Measurements from ENCODE around the gene DHRS1. TPM values are rescaled to one million over a fixed set of nuclear protein-coding genes. Genes with fewer than 3 reads are reported as not detected.

The DHRS1 gene
- total RNA-seq, 2 experiments from 2014 or later = 31.6 to 33.4 TPM

DNA sequence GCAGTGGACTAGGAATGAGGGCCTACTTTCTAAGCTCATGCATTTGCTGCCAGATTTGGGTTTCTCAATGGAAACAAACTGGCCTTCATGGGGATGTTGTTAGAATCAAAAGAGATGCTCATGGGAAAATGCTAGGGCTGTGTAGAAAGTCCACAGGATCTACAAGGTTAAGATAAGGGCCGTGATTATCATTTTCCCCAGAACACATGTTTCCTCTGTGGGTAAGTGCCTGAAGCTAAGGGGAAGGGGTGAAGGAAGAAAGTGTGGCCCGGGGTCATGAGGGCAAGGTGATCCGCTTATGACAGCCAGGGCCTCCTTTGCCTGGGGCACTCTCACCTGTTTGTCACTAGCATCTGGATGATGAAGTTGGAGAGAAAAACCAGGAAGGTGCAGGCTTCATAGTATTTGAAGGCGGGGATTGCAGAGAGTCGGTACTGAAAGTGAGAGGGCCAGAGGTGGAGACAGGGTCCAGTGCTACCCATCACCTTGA, 25.5 kb upstream of the DHRS1 start:
- Mint-ChIP-seq H3K27me3 (peaks cover 7% of the 10 kb centered on the region), H3K9me3 (no peaks in the 10 kb centered on the region), H3K4me1 (peaks cover 35% of the 10 kb centered on the region), H3K36me3 (ENCODE audit: low read depth) (no peaks in the 10 kb centered on the region), H3K4me3 (no peak overlapping the region), H3K27ac (no peak overlapping the region)
- CTCF ChIA-PET = interaction anchor here (1.2 to 18.8 kb wide), 4 partner anchors 8 to 103 kb away, joined by 5 to 494 read pairs (median 7); partner anchors contain the start of genes CBLN3, CIDEB and KHNYN
- DNase-seq = no peak
- POLR2A ChIA-PET = interaction anchor here (0.8 to 2.9 kb wide), 4 partner anchors 12 to 177 kb away, joined by 3 to 16 read pairs (median 3); partner anchors contain the start of genes CBLN3, KHNYN, LTB4R and RIPK3

- H3K36me3 Mint-ChIP-seq (ENCODE audit: low read depth) = no peaks in the 10 kb centered on the region
- CTCF ChIA-PET = interaction anchor here (1.2 to 18.8 kb wide), 3 partner anchors 8 to 104 kb away, joined by 4 to 494 read pairs (median 6); partner anchors contain the start of genes CBLN3 and KHNYN
- H3K4me3 Mint-ChIP-seq = no peak overlapping the region
- no peak for DNase-seq
- no peaks in the 10 kb centered on the region for H3K9me3 Mint-ChIP-seq
- no peak overlapping the region for H3K27ac Mint-ChIP-seq
- POLR2A ChIA-PET = interaction anchor here (1.0 to 2.9 kb wide), 5 partner anchors 8 to 106 kb away, joined by 3 to 16 read pairs (median 5); partner anchors contain the start of genes CBLN3, KHNYN, LTB4R and LTB4R2
- peaks cover 17% of the 10 kb centered on the region for H3K27me3 Mint-ChIP-seq
- peaks cover 24% of the 10 kb centered on the region for H3K4me1 Mint-ChIP-seq
These were observed 24.4 kb upstream of the DHRS1 start for GRCh38 chr14:24324024-24324423.

DNA sequence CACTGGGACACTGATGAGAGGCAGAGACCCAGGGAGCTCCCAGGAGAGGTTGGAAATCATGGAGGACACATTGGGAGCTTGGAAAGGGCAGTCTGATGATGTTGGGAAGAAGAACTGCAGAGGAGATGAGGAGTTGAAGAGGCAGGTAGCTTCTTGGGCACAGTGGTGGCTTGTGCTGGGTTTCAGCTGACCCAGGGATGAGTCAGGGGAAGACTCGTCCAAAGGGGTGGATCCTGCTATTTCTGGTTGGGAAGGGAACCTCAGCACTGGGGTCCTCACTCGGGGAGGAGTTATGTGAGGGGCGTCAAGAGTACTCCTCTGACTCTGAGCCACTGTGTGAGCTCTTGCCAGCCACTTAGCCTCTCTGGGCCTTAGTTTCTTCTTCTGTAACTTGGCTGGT, 23.8 kb upstream of the DHRS1 start:
- Mint-ChIP-seq H3K4me3 (no peak overlapping the region), H3K36me3 (ENCODE audit: low read depth) (no peaks in the 10 kb centered on the region), H3K27ac (no peak overlapping the region), H3K4me1 (peaks cover 18% of the 10 kb centered on the region), H3K9me3 (no peaks in the 10 kb centered on the region), H3K27me3 (peaks cover 18% of the 10 kb centered on the region)
- ChIA-PET POLR2A (interaction anchor here (1.4 to 2.9 kb wide), 4 partner anchors 9 to 107 kb away, joined by 4 to 16 read pairs (median 6); partner anchors contain the start of genes CBLN3, KHNYN, LTB4R and LTB4R2), CTCF (interaction anchor here (0.9 to 1.9 kb wide), 3 partner anchors 9 to 15 kb away, joined by 4 to 7 read pairs (median 5); partner anchors contain the start of gene CIDEB)
- DNase-seq = no peak

GRCh38 chr14:24322672-24323071, 23.1 kb upstream of the DHRS1 start:
- H3K27me3 Mint-ChIP-seq = peaks cover 18% of the 10 kb centered on the region
- H3K4me1 Mint-ChIP-seq = peaks cover 16% of the 10 kb centered on the region
- no peak overlapping the region for H3K27ac Mint-ChIP-seq
- ChIA-PET CTCF (interaction anchor here (0.9 to 2.0 kb wide), 4 partner anchors 9 to 109 kb away, joined by 4 to 7 read pairs (median 6); partner anchors contain the start of gene CIDEB), POLR2A (interaction anchor here (1.4 to 2.9 kb wide), 4 partner anchors 10 to 108 kb away, joined by 4 to 16 read pairs (median 6); partner anchors contain the start of genes CBLN3, KHNYN, LTB4R and LTB4R2)
- no peaks in the 10 kb centered on the region for H3K9me3 Mint-ChIP-seq
- H3K4me3 Mint-ChIP-seq = no peak overlapping the region
- no peaks in the 10 kb centered on the region for H3K36me3 Mint-ChIP-seq (ENCODE audit: low read depth)
- DNase-seq = no peak

- POLR2A ChIA-PET = interaction anchor here (0.7 to 1.1 kb wide), 2 partner anchors 9 to 18 kb away, joined by 3 read pairs; no protein-coding TSS in a partner anchor
- CTCF ChIA-PET = interaction anchor here (1.1 to 2.3 kb wide), 4 partner anchors 9 to 110 kb away, joined by 3 to 7 read pairs (median 6); partner anchors contain the start of gene LTB4R
- peaks cover 18% of the 10 kb centered on the region for H3K27me3 Mint-ChIP-seq
- H3K27ac Mint-ChIP-seq = no peak overlapping the region
- H3K36me3 Mint-ChIP-seq (ENCODE audit: low read depth) = peaks cover 8% of the 10 kb centered on the region
- no peaks in the 10 kb centered on the region for H3K9me3 Mint-ChIP-seq
- H3K4me3 Mint-ChIP-seq = no peak overlapping the region
- DNase-seq = no peak
- peaks cover 20% of the 10 kb centered on the region for H3K4me1 Mint-ChIP-seq
These were observed 21.8 kb upstream of the DHRS1 start for GRCh38 chr14:24321212-24321975.

- Mint-ChIP-seq H3K36me3 (ENCODE audit: low read depth) (peaks cover 37% of the 10 kb centered on the region), H3K4me3 (no peak overlapping the region), H3K27ac (no peak overlapping the region), H3K9me3 (no peaks in the 10 kb centered on the region), H3K27me3 (peaks cover 16% of the 10 kb centered on the region), H3K4me1 (peaks cover 49% of the 10 kb centered on the region)
- CTCF ChIA-PET = interaction anchor here (1.1 to 2.5 kb wide), 3 partner anchors 9 to 120 kb away, joined by 4 to 15 read pairs (median 6); partner anchors contain the start of gene CIDEB
- no peak for DNase-seq
- POLR2A ChIA-PET = interaction anchor here (1.1 to 1.7 kb wide), 3 partner anchors 12 to 86 kb away, joined by 3 to 5 read pairs (median 4); no protein-coding TSS in a partner anchor
These were observed 17.8 kb upstream of the DHRS1 start for GRCh38 chr14:24317141-24317928.

GRCh38 chr14:24316597-24316950, 17.0 kb upstream of the DHRS1 start:
- Mint-ChIP-seq H3K27ac (no peak overlapping the region), H3K4me3 (no peak overlapping the region), H3K27me3 (peaks cover 14% of the 10 kb centered on the region), H3K9me3 (no peaks in the 10 kb centered on the region), H3K36me3 (ENCODE audit: low read depth) (peaks cover 41% of the 10 kb centered on the region), H3K4me1 (peaks cover 56% of the 10 kb centered on the region)
- POLR2A ChIA-PET = no interaction called here
- no peak for DNase-seq
- CTCF ChIA-PET = interaction anchor here (1.4 kb wide), 1 partner anchor 12 kb away, joined by 3 read pairs; no protein-coding TSS in a partner anchor

DNA sequence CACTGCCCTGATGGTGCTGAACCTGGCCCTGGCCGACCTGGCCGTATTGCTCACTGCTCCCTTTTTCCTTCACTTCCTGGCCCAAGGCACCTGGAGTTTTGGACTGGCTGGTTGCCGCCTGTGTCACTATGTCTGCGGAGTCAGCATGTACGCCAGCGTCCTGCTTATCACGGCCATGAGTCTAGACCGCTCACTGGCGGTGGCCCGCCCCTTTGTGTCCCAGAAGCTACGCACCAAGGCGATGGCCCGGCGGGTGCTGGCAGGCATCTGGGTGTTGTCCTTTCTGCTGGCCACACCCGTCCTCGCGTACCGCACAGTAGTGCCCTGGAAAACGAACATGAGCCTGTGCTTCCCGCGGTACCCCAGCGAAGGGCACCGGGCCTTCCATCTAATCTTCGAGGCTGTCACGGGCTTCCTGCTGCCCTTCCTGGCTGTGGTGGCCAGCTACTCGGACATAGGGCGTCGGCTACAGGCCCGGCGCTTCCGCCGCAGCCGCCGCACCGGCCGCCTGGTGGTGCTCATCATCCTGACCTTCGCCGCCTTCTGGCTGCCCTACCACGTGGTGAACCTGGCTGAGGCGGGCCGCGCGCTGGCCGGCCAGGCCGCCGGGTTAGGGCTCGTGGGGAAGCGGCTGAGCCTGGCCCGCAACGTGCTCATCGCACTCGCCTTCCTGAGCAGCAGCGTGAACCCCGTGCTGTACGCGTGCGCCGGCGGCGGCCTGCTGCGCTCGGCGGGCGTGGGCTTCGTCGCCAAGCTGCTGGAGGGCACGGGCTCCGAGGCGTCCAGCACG, 16.4 kb upstream of the DHRS1 start:
- Mint-ChIP-seq H3K27me3 (peaks cover 14% of the 10 kb centered on the region), H3K4me3 (no peak overlapping the region), H3K27ac (peak overlapping the region; percentile 96), H3K36me3 (ENCODE audit: low read depth) (peaks cover 41% of the 10 kb centered on the region), H3K9me3 (no peaks in the 10 kb centered on the region), H3K4me1 (peaks cover 56% of the 10 kb centered on the region)
- ChIA-PET POLR2A (no interaction called here), CTCF (interaction anchor here (1.4 kb wide), 1 partner anchor 13 kb away, joined by 3 read pairs; no protein-coding TSS in a partner anchor)
- no peak for DNase-seq

GRCh38 chr14:24315243-24315806, 15.7 kb upstream of the DHRS1 start:
- peak overlapping the region; percentile 17 for H3K4me3 Mint-ChIP-seq
- ChIA-PET POLR2A (interaction anchor here (5.8 kb wide), 1 partner anchor 15 kb away, joined by 65 read pairs; no protein-coding TSS in a partner anchor), CTCF (interaction anchor here (1.4 kb wide), 1 partner anchor 13 kb away, joined by 3 read pairs; no protein-coding TSS in a partner anchor)
- peaks cover 58% of the 10 kb centered on the region for H3K4me1 Mint-ChIP-seq
- peaks cover 43% of the 10 kb centered on the region for H3K36me3 Mint-ChIP-seq (ENCODE audit: low read depth)
- no peak for DNase-seq
- H3K9me3 Mint-ChIP-seq = no peaks in the 10 kb centered on the region
- peak overlapping the region; percentile 96 for H3K27ac Mint-ChIP-seq
- peaks cover 13% of the 10 kb centered on the region for H3K27me3 Mint-ChIP-seq

DNA sequence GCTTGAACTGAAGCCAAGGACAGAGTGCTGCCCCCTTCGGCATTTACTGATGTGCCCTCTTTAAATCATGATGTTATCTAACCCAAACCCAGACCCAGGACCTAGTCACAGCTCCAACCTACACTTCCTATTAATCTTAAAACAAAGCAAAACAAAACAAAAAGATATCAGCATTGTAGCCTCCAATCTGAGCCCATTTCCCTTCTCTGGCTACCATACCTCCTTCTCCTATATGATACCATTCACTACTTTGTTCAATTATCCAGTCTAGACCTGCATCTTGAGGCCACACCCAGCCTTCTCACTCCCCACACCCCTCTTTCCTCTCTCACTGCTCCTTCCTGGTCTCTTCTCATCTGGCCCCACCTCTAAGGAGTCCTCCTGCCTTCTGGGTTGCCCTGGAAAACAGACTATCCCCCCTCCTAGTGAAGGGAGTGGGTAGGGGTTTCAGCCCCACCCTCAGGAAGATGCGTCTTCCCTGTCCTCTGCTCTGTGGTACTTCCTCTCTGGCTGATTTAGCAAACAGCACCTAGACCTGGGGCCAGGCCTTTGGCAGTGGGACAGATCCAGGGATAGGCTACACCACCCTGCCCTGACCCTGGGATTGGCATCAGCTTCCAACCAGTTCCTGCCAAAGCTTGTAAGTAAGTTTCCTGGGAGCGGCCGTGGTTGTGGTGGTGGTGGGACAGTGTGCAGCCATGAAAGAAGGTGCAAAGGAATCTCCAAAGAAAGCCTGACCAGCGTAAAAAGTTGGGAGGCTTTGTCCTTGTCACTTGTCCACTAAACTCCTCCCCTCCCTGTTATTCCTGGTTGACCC, 15.0 kb upstream of the DHRS1 start:
- Mint-ChIP-seq H3K27me3 (peaks cover 6% of the 10 kb centered on the region), H3K4me1 (peaks cover 65% of the 10 kb centered on the region), H3K4me3 (peak overlapping the region; percentile 87), H3K27ac (peak overlapping the region; percentile 96), H3K36me3 (ENCODE audit: low read depth) (peaks cover 46% of the 10 kb centered on the region), H3K9me3 (no peaks in the 10 kb centered on the region)
- ChIA-PET CTCF (interaction anchor here (1.0 to 9.0 kb wide), 5 partner anchors 17 to 122 kb away, joined by 3 to 144 read pairs (median 5); partner anchors contain the start of genes ADCY4 and TINF2), POLR2A (interaction anchor here (0.8 to 9.3 kb wide), 9 partner anchors 10 to 200 kb away, joined by 3 to 97 read pairs (median 6); partner anchors contain the start of genes DCAF11, DHRS1, IRF9 and NOP9)
- DNase-seq = no peak

Data from activated CD4-positive, alpha-beta memory T cell treated with anti-CD3 and anti-CD28 coated beads, Interleukin-2, amount 10 ng/mL, durations not matched to agents 7 days and 5 days (primary cell).